Parathyroid adenoma (tissue), 2 donors: ENCODE data around the gene FASTK.

Experiments used
- H2AFZ ChIP-seq: fragments of 300-600 bp; sonication (generic); one replicate; pipeline ENCODE4 v1.7.0; 2017; ENCODE audit warnings: antibody characterized with exemption, mild to moderate bottlenecking
- H3K27ac ChIP-seq: fragments of 300-600 bp; sonication (generic); one replicate; pipeline ENCODE4 v1.7.0; 2017
- H3K27me3 ChIP-seq: fragments of 300-600 bp; sonication (generic); one replicate; pipeline ENCODE4 v1.7.0; 2017; ENCODE audit warnings: low read length; ENCODE audit not compliant: control insufficient read depth, insufficient read depth
- H3K36me3 ChIP-seq: fragments of 300-600 bp; sonication (generic); one replicate; pipeline ENCODE4 v1.7.0; 2017; ENCODE audit warnings: low read length; ENCODE audit not compliant: control insufficient read depth, insufficient read depth
- H3K4me1 ChIP-seq: fragments of 300-600 bp; sonication (generic); one replicate; pipeline ENCODE4 v1.7.0; 2017; ENCODE audit warnings: control low read depth
- H3K4me2 ChIP-seq: fragments of 300-600 bp; sonication (generic); one replicate; pipeline ENCODE4 v1.7.0; 2017; ENCODE audit warnings: low read length
- H3K4me3 ChIP-seq: fragments of 300-600 bp; sonication (generic); one replicate; pipeline ENCODE4 v1.7.0; 2017; ENCODE audit warnings: low read depth, low read length
- H3K79me2 ChIP-seq: fragments of 300-600 bp; sonication (generic); one replicate; pipeline ENCODE4 v1.7.0; 2017; ENCODE audit warnings: control low read depth
- H3K9ac ChIP-seq: fragments of 300-600 bp; sonication (generic); one replicate; pipeline ENCODE4 v1.7.0; 2017; ENCODE audit warnings: mild to moderate bottlenecking
- H3K9me3 ChIP-seq: fragments of 300-600 bp; sonication (generic); one replicate; pipeline ENCODE4 v1.7.0; 2017; ENCODE audit warnings: low read length; ENCODE audit not compliant: control insufficient read depth
- CTCF ChIP-seq: fragments of 300-600 bp; sonication (generic); IDR thresholded peaks from one replicate; pipeline ENCODE4 v1.7.0; 2017; ENCODE audit warnings: antibody characterized with exemption, mild to moderate bottlenecking
- donor health status: primary hyperparathyroidism.

Gene FASTK

DNA sequence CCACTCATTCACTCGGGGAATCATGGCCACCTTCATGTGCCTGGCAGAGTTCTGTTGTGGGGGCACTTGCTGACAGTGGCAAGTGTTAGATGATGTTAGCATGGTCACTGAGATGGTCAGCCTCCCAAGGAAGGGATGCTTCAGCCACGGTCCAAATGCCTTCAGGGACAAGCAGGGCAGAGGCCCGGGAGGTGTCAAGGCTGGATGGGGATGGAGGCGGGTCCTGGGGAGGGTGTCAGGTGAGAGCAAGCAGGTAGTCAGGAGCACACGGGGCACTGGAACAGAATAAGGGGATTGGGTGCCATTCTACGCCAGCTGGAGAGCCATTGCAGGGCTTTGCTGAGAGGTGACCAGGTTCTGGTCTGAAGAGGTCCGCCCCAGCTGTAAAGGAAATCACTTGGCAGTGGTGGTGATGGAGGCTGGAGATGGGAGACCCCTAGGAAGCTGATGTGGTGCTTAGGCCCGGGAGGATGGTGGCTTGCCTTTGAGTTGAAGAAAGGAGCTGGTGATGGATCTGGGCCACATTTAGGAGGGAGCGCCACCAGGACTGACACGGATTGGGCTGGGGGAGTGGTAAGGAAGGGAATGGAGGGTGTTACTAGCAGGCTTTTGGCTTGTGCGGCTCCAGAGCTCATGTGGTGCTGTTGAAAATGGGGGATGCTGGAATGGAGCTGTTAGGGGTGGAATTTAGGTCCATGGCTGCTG lies 29.8 kb upstream of the FASTK start:
- Histone ChIP-seq H3K4me2 (no peak overlapping the region), H3K9ac (no peak overlapping the region), H2AFZ (no peak overlapping the region), H3K9me3 (no peaks in the 10 kb centered on the region), H3K36me3 (no peaks in the 10 kb centered on the region), H3K79me2 (peaks cover 48% of the 10 kb centered on the region), H3K4me3 (no peak overlapping the region), H3K27ac (no peak overlapping the region), H3K27me3 (no peaks in the 10 kb centered on the region), H3K4me1 (peaks cover 9% of the 10 kb centered on the region)
- TF ChIP-seq CTCF, result no peak

GRCh38 chr7:151109094-151110048 lies 28.8 kb upstream of the FASTK start:
- no peak for TF ChIP-seq CTCF
- Histone ChIP-seq H3K4me3 (no peak overlapping the region), H3K9ac (no peak overlapping the region)

DNA sequence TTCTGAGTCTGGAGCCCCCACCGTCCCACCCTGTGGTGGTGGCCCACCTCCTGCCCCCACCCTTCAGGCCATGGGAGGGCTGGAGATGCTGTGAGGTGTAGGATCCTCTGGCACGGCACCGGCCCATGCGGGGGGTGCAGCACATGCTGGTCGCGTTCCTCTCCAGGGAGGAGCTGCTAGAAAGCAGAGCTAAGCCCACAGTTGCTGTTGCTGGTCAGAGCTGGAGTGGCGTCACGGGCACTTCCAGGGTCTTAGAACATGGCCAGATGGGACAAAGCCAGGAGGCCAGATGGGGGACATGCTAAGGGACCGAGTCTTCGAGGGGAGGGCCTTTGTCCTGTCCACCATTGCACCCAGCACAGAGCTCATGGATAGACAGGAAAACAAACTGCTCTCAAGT lies 27.3 kb upstream of the FASTK start:
- Histone ChIP-seq H3K79me2 (peaks cover 50% of the 10 kb centered on the region), H3K9me3 (no peaks in the 10 kb centered on the region), H3K4me1 (no peaks in the 10 kb centered on the region), H3K27ac (no peak overlapping the region), H3K36me3 (no peaks in the 10 kb centered on the region), H2AFZ (no peak overlapping the region), H3K9ac (no peak overlapping the region), H3K4me3 (no peak overlapping the region), H3K27me3 (no peaks in the 10 kb centered on the region), H3K4me2 (no peak overlapping the region)
- TF ChIP-seq CTCF, result no peak

More at GRCh38 chr7:151109094-151110048, 28.8 kb upstream of the FASTK start:
- Histone ChIP-seq H3K4me1 (peaks cover 9% of the 10 kb centered on the region), H3K4me2 (no peak overlapping the region), H3K79me2 (peaks cover 56% of the 10 kb centered on the region), H3K27me3 (no peaks in the 10 kb centered on the region), H3K36me3 (no peaks in the 10 kb centered on the region), H2AFZ (no peak overlapping the region), H3K9me3 (no peaks in the 10 kb centered on the region), H3K27ac (no peak overlapping the region)

- Histone ChIP-seq H3K36me3 (no peaks in the 10 kb centered on the region), H3K4me1 (no peaks in the 10 kb centered on the region), H3K79me2 (peaks cover 52% of the 10 kb centered on the region), H3K27ac (no peak overlapping the region), H3K27me3 (no peaks in the 10 kb centered on the region), H3K9me3 (no peaks in the 10 kb centered on the region), H3K4me2 (no peak overlapping the region), H3K4me3 (no peak overlapping the region), H2AFZ (no peak overlapping the region), H3K9ac (no peak overlapping the region)
- TF ChIP-seq CTCF, result no peak
Observed at GRCh38 chr7:151104411-151105235, 24.0 kb upstream of the FASTK start.
